GM15510 (cell line): ENCODE data around the gene CPT1A.

Source experiments
- POLR2A ChIP-seq: IDR thresholded peaks from 3 replicates; pipeline ENCODE4 v1.6.1; 2011; ENCODE audit warnings: borderline replicate concordance; ENCODE audit not compliant: insufficient read length; ENCODE audit errors: extremely low read depth

CPT1A gene

DNA sequence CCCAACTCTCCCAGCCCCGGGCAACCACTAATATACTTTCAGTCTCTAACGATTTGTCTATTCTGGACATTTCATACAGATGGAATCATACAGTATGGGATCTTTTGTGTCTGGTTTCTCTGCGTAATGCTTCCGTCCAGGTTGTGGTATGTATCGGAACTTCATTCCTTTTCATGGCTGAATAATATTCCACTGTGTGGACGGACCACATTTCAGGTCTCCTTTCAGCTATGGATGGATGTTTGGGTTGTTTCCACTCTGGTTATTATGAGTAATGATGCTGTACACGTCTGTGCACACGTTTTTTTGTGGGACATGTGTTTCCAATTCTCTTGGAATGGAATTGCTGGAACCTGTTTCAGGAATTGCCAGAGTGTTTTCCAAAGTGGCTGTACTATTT is 17.4 kb upstream of the CPT1A start:
- no peak for TF ChIP-seq POLR2A

DNA sequence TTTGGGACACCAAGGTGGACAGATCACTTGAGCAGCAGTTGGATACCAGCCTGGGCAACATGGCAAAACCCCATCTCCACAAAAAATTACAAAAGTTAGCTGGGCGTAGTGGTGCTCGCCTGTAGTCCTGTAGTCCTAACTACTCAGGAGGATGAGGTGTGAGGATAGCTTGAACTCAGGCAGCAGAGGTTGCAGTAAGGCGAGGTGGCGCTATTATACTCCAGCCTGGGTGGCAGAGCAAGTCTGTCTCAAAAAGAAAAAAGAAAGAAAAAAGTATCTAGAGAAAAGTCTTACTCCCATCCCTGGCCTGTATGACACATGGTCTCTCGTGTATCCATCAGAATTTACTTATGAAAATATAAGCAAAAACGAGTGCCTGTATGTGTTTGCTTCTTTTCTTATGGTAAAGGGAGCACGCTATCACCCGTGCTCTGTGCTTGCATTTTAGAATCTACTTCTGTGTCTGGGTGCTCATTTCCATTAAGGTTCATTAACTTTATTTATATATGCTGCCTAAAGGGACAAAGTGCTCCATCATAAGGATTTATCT is 15.4 kb upstream of the CPT1A start:
- TF ChIP-seq POLR2A = no peak

DNA sequence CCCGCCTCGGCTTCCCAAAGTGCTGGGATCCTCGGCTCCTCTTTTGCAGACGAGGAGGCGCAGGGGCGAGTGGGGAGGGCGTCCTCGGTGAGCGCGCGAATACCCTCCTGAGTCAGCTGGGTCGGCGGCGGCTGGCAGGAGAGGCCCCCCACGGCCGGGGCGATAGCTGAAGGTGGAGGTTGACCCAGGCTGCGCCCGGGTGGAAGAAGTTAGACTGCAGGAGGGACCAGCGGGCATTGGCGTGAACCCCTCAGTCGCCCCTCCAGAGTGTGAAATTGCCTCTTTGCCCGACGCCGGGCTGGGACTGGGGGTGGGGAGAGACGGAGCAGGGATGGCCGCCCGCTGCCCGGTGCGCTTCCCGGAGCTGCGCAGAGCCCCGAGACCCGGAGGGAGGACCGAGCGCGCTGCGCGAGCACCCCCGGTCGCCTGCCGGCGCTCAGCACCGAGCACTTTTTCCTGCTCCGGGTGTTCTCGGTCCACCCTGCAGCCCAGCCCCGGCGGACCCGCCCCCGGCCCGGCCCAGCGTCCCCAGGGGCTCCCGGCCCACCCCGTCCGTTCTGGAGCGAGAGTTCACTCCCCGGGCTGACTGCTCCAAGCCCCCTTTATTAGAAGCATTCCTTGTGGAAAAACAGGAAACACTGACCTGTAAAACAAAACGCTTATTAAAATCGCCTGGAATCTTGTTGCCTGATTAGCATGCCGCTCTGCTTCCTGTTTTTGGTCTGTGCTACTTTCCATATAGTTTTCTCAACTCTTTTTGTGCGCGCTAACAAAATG is 13.7 kb upstream of the CPT1A start:
- TF ChIP-seq POLR2A = no peak

DNA sequence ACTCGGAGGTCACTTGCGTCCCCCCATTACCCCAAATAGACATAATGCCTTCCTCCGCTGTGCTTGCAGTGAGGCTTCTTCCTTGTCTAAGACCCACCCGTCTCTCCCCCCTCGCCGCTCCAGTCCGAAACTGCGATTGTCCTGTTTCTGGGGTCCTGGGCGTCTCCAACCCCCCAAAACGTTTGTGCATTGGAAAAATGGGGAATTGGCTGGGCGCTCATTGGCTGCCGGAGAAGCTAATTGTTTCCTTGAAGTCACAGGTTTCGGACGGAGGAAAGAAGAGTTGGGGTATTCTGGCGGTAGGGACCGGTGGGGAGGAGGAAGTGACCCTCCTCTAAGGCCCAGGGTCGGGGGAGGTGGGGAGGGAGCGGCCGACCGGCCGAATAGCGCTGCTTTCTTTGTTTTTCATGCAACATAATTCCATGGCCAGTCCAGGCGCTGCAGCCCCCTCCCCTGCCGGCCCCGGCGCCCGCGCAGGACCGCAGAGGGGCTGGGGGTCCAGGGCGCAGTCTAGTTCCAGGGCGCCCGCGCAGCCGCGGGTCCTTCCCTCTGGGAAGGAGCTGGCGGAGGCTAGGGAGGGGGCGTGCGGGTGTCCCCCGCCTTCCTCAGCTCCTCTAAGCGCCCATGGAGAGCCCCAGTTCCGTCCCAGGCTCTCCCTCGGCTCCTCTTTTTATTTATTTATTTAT is 12.7 kb upstream of the CPT1A start:
- TF ChIP-seq POLR2A = no peak

DNA sequence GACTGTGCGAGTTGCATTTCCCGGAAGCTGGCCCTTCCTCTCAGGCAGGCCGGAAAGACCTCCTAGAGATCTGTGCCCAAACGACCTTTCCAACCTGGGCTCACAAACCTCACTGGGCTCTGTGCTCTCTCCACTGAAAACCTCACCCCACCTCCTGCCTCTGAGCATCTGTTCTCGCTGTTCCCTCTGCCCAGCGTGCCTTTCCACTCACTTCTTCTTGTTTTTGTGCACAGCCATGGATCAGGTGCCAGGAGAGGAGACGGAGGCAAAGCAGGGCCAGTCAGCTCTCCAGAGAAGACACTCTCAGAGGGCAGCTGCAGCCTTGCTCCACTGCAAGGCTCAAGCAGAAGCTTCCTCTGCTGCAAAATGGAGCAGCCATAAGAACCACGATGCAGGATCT is 10.9 kb upstream of the CPT1A start:
- TF ChIP-seq POLR2A = no peak

DNA sequence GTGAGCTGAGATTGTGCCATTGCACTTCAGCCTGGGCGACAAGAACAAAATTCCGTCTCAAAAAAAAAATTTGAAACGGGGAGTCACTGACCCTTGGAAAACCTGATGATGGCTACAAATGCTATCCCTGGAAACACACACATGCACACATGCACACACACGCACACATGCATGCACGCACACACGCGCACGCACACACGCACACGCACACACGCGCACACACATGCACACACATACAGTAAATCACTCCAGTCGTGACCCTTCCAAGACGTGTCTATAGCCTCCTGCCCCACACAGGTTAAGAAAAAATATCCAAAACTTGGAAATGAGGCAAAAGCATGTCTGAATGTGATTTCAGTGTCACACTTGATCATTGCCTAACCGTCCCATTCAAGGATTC is 6.7 kb upstream of the CPT1A start:
- no peak for TF ChIP-seq POLR2A

DNA sequence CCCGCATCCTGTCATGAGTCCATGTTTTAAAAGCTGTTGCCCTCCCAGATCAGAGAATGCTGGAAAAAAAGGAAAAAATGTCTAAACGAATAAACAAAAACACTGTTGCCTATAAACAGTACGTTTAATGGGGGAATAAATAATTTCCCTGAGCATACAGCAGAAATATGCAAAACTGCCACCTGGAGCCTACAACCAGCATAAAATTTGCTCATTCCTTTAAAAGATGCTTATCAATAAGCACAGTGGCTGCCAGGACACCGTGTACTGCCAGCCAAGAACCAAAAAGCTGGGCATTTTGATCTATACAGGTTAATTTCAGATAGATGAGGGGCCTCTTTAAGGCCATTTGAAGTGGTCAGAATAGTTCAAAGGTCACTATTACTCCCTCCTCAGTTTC is 5.7 kb upstream of the CPT1A start:
- TF ChIP-seq POLR2A = no peak

DNA sequence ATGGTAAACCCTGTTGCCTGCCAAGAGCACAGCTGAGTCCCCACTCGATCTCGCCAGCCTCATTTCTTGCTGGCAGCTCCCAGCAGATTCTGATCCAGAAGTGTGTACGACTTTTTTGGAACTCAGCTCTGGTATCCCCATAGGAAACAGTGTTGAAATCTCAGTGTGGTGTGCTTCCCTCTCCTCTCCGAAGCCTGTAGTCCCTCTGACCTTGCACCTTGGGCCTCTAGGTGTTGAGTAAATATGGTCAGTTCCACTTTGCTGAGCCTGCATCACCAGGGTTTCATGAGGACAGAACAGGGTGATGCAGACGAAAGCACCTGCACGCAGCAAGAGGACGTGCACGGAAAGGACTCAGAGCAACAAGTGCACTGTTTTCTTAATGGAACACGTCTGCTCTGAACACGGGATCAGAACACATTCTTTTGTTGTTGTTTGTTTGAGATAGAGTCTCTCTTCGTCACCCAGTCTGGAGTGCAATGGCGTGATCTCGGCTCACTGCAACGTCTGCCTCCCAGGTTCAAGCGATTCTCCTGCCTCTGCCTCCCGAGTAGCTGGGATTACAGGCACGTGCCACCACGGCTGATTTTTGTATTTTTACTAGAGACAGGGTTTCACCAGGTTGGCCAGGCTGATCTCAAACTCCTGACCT is 3.8 kb upstream of the CPT1A start:
- no peak for TF ChIP-seq POLR2A

DNA sequence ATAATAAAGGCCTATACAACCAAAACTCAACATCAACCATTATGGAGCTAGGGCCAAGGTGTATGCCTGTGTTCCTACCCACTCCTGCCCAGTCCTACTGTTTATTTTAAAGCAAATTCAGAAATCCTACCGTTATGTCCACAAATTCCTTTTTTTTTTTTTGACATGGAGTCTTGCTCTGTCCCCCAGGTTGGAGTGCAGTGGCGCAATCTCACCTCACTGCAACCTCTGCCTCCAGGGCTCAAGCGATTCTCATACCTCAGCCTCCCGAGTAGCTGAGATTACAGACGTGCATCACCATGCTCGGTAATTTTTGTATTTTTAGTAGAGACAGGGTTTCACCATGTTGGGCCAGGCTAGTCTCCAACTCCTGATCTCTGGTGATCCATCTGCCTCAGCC is 3.1 kb upstream of the CPT1A start:
- TF ChIP-seq POLR2A = no peak

DNA sequence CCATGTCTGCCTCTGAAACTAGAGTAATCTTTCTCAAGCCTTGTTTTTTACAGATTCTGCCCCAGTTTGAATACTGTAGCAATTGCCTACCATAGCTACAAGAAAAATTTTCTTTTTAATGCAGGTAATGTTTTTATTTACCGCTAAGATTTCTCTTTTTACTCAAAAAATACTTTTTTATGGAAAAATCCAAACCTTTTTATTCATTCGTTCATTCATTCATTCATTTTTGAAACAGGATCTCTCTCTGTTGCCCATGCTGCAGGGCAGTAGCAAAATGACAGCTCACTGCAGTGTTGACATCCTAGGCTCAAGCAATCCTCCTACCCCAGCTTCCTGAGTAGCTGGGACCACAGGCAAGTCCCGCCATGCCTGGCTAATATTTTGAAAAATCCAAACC is 2.7 kb upstream of the CPT1A start:
- TF ChIP-seq POLR2A = no peak

DNA sequence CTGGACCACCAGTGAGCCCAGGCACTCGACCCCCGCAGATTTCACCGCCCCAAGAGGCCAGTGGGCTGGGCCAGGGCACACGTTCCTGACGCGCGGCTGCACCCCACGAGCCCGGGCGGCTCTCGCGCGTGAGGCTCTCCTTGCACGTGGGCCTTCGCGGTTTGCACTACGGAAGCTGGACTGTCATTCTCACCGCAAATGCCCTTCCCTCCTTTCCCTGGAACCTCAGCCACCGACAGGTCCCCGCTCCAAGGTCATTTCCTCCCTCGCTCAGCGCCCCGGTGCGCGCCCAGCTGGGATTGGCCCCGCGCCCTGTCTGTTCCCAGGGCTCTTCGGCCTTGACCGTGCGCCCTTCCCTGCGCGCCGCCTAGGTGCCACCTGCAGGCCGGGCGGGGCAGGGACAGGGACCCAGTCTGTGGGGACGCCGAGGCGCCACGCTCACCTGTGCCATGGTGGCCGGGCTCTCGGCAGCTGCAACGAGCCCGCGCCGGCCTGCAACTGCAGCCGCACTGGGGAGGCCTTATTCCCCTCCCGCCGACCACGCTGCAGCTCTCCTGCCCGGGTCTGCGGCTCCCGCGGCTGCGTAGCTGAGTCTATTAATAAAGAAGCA is 2.1 kb upstream of the CPT1A start:
- TF ChIP-seq POLR2A = no peak

DNA sequence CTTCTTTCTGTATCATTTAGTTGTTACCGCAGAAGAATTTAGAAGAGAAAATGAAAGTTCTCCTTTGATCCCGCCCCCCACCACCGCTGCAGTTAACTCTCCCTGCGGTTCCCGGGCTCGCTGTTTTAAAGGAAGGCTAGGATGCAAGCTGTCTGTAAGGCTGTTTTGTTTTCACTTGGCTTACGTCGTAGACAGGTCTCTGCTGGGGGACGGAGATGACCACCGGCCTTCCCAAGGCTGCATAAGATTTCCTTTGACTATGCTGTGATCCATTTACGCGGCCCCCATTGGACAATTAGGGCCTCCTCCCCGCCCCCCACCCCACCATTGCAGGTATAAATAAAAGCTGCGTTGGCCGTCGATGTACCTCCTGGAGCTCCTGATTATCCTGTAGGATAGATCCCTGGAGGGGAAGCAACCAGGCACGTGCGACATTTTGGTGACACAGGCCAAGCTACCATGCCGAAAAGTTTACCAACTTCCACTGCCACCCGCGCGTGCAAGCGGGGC is 1.4 kb upstream of the CPT1A start:
- TF ChIP-seq POLR2A = no peak

DNA sequence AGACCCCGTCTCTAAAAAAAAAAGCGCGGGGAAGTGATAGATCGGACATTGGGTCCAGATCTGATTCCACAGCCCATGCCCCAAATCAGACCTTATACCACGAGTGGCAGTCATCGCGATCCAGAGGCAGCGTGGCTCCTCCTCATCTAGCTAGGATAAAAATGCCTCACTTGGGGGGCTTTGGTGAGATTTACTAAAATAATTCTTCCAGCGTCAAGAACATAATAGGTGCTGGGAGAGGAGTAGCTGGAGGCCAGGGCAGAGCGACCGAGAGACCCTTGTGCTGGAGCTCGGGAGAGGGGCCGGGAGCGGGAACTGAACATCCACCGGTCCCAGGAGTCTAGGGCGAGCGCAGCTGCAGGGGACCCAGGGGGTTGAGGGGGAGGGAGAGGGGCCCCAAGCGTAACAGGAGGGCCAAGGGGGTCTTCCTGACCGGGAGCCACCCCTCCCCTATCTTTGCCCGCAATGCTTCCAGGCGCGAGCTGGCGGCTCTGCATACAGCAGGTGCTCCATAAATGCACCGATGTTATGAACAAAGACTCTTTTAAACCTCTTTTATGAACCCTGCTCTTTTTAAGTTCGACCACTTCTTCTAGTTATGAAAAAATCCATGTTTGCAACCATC is 823 bp upstream of the CPT1A start:
- TF ChIP-seq POLR2A = no peak
